Measurements from ENCODE around the gene B4GALNT1. TPM values are rescaled to one million over a fixed set of nuclear protein-coding genes. Genes with fewer than 3 reads are reported as not detected.

Gene B4GALNT1
- total RNA-seq, 2 donors from 2014 or later, result 0.78 TPM; not detected in 1

DNA sequence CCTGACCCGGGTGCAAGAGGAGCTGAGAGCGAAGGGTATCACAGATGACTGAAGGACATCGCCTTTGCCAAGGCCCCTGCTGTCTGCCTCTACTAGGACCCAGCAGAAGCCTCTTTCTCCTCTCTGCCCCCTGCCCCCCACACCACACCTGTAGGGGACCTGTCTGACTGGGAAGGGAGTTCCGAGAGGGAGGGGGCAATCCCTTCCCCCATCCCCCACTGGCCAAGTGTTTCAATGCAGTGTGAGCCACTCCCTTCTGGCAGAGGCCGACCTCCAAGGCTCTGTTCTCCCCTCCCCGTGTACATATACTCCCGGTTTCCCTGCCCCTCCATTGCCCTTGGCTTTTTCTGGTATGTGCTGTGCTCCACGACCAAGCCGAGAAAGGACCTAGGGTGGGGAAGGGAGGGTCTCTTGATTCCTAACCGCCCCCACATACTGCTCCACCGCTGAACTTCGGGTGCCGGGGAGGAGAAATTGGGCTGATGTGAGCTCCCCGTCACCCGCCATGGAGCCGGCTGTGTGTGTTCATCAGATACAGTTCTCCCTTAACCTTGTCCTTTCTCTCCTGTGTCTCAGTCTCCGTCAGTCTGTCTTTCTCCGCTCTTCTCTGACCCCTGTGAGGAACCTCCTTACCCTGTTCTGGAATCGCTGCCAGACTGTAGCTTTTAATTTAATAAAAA is 23.8 kb downstream of the B4GALNT1 start:
- 69 to 81% methylated on average over 19 of the region's 19 CpGs for WGBS, 2 donors
- Histone ChIP-seq H3K4me3 (no peak overlapping the region), H3K9me3 (no peaks in the 10 kb centered on the region), H3K27me3 (no peaks in the 10 kb centered on the region), H3K36me3 (replicated peaks in 1 of 2; ENCODE audit: insufficient read depth in 1 of 2, low read depth in 2 of 2) (no peaks in the 10 kb centered on the region), H3K27ac (no peak overlapping the region), H3K4me1 (peaks cover 33% of the 10 kb centered on the region)
- no peak for DNase-seq
- intact Hi-C loops (cut with DNase I), result no loop called here
- no peak for TF ChIP-seq POLR2A (IDR thresholded peaks at IDR 0.05)
- TF ChIP-seq, protein P1, sequence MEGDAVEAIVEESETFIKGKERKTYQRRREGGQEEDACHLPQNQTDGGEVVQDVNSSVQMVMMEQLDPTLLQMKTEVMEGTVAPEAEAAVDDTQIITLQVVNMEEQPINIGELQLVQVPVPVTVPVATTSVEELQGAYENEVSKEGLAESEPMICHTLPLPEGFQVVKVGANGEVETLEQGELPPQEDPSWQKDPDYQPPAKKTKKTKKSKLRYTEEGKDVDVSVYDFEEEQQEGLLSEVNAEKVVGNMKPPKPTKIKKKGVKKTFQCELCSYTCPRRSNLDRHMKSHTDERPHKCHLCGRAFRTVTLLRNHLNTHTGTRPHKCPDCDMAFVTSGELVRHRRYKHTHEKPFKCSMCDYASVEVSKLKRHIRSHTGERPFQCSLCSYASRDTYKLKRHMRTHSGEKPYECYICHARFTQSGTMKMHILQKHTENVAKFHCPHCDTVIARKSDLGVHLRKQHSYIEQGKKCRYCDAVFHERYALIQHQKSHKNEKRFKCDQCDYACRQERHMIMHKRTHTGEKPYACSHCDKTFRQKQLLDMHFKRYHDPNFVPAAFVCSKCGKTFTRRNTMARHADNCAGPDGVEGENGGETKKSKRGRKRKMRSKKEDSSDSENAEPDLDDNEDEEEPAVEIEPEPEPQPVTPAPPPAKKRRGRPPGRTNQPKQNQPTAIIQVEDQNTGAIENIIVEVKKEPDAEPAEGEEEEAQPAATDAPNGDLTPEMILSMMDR (IDR thresholded peaks at IDR 0.05), result no peak
- no peak for ATAC-seq

DNA sequence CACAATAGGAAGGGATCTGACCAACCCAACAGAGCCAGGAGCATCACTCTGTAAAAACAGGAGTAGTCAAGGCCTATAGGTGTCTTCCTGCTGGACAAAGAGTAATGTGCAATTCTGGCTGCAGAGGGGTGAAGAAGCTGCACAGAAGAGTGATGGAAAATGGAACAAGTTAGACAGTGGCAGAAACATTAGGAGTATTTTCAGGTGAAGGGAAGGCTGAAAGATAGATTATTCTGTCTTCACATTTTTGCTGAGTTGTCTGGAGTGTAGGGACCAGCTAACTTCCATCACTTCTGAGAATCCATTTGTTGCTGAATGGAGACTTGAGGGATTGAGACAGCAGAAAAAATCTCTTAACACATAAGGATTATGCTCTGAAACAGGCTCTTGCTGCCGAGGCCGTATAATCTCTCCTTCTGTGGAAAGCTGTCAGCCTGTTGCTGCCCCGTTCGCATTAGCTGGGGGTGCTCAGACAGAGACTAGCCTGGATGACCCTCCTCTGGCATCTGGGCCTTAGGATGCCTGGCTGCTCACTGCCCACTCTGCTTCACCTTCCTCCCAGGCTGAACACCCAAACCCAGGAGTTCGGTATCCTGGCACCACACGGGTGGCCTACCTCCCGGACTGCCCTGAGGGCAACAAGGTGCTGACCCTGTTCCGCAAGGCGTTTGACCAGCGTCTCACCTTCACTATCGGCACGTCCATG is 24.9 kb downstream of the B4GALNT1 start:
- 85 to 90% methylated on average over 12 of the region's 12 CpGs for WGBS, 2 donors
- intact Hi-C loops (cut with DNase I), result no loop called here
- Histone ChIP-seq H3K4me3 (no peak overlapping the region), H3K27ac (no peak overlapping the region), H3K36me3 (replicated peaks in 1 of 2; ENCODE audit: insufficient read depth in 1 of 2, low read depth in 2 of 2) (no peaks in the 10 kb centered on the region), H3K4me1 (peaks cover 41% of the 10 kb centered on the region), H3K27me3 (no peaks in the 10 kb centered on the region), H3K9me3 (no peaks in the 10 kb centered on the region)
- no peak for DNase-seq
- no peak for ATAC-seq
- no peak for TF ChIP-seq POLR2A (IDR thresholded peaks at IDR 0.05)
- TF ChIP-seq, protein P1 (IDR thresholded peaks at IDR 0.05), result no peak

DNA sequence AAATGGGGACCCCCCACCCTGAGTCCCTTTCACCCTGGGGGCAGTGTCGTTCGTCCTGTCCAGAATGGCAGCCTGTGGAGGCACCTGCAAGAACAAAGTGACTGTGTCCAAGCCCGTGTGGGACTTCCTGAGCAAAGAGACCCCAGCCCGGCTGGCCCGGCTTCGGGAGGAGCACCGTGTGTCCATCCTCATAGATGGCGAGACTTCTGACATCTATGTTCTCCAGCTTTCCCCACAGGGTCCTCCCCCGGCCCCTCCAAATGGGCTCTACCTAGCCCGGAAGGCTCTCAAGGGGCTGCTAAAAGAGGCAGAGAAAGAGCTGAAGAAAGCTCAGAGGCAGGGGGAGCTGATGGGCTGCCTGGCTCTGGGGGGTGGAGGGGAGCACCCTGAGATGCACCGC is 26.2 kb downstream of the B4GALNT1 start:
- H3K4me1 ChIP-seq, result peaks cover 38% of the 10 kb centered on the region
- DNase-seq (no peak), ATAC-seq (no peak)
- intact Hi-C loops (cut with DNase I), result no loop called here
- H3K36me3 ChIP-seq (replicated peaks in 1 of 2; ENCODE audit: insufficient read depth in 1 of 2, low read depth in 2 of 2), result no peaks in the 10 kb centered on the region
- no peak overlapping the region for H3K4me3 ChIP-seq
- WGBS, 2 donors, result 90 to 93% methylated on average over 11 of the region's 11 CpGs
- H3K9me3 ChIP-seq, result no peaks in the 10 kb centered on the region
- TF ChIP-seq, protein P1 (IDR thresholded peaks at IDR 0.05), result no peak
- no peak for TF ChIP-seq POLR2A (IDR thresholded peaks at IDR 0.05)
- H3K27me3 ChIP-seq, result no peaks in the 10 kb centered on the region
- no peak overlapping the region for H3K27ac ChIP-seq

DNA sequence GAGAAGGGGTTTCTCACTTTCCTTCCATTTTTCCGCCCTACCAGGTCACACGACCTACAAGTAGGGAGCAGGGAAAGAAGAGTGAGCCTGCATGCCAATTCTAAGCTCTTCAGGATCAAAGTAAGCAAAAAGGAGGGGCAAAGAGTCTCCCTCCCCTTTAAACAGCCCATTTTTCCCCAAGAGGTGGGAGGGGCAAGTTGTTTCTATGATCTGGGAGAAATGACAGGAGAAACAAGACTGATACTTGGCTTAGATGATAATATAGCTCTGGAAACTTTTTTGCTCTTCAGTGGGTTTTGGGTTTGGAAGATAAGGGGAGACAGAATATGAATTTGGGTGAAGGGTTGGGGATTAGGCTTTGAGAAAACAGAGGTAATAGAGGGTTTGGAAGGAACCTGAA is 26.6 kb downstream of the B4GALNT1 start:
- TF ChIP-seq POLR2A (IDR thresholded peaks at IDR 0.05), result no peak
- TF ChIP-seq, protein P1 (IDR thresholded peaks at IDR 0.05), result no peak
- H3K4me1 ChIP-seq, result peaks cover 34% of the 10 kb centered on the region
- no peak for DNase-seq
- H3K27ac ChIP-seq, result no peak overlapping the region
- no peaks in the 10 kb centered on the region for H3K9me3 ChIP-seq
- intact Hi-C loops (cut with DNase I), result no loop called here
- H3K4me3 ChIP-seq, result no peak overlapping the region
- no peak for ATAC-seq
- H3K27me3 ChIP-seq, result no peaks in the 10 kb centered on the region
- H3K36me3 ChIP-seq (replicated peaks in 1 of 2; ENCODE audit: insufficient read depth in 1 of 2, low read depth in 2 of 2), result no peaks in the 10 kb centered on the region
- 64 to 87% methylated on average over 2 of the region's 2 CpGs for WGBS, 2 donors

Data from body of pancreas (tissue), 4 donors.